Measurements from ENCODE around the gene TIMM8A.

GRCh38 chrX:101391831-101392230, 43.3 kb upstream of the TIMM8A start:
- TF ChIP-seq CTCF (conservative IDR thresholded peaks at IDR 0.05; ENCODE audit: low read length): no peak
- no peak for TF ChIP-seq EZH2phosphoT487 (IDR thresholded peaks at IDR 0.05; ENCODE audit: borderline replicate concordance)
